GM23338 (cell line): ENCODE data around the gene DTD1. TPM values are rescaled to one million over a fixed set of nuclear protein-coding genes. Genes with fewer than 3 reads are reported as not detected.

Experiments
- ATAC-seq: fragments of 200-7000 bp; cut with Tn5 transposase; 3 replicates; pipeline ENCODE4 v1.9.1; 2020
- DNase-seq: peaks from one replicate; pipeline ENCODE4 v3.0.0-alpha.2; 2015; ENCODE audit warnings: low spot score
- H2AFZ ChIP-seq: fragments of 200-600 bp; sonication (generic); 2 replicates; pipeline ENCODE4 v1.8.0; 2016; ENCODE audit warnings: antibody characterized with exemption, mild to moderate bottlenecking, moderate library complexity
- H3F3A ChIP-seq: fragments of 200-600 bp; sonication (generic); replicated peaks from 2 replicates; pipeline ENCODE4 v1.8.0; 2017; ENCODE audit warnings: antibody characterized with exemption, mixed run types, low read depth
- H3K27ac ChIP-seq: fragments of 200-600 bp; sonication (generic); 2 replicates; pipeline ENCODE4 v1.6.1; 2016; ENCODE audit warnings: low read depth
- H3K27me3 ChIP-seq: fragments of 200-600 bp; sonication (generic); 2 replicates; pipeline ENCODE4 v1.8.0; 2016; ENCODE audit warnings: mild to moderate bottlenecking, mixed run types, moderate library complexity; ENCODE audit not compliant: insufficient read depth
- H3K36me3 ChIP-seq: fragments of 200-600 bp; sonication (generic); 2 replicates; pipeline ENCODE4 v1.8.0; 2016; ENCODE audit warnings: mild to moderate bottlenecking; ENCODE audit not compliant: insufficient read depth
- H3K4me1 ChIP-seq: fragments of 200-600 bp; sonication (generic); 2 replicates; pipeline ENCODE4 v1.8.0; 2016; ENCODE audit warnings: mild to moderate bottlenecking, moderate library complexity; ENCODE audit not compliant: insufficient read depth
- H3K4me2 ChIP-seq: fragments of 200-600 bp; sonication (generic); 2 replicates; pipeline ENCODE4 v1.7.1; 2017; ENCODE audit warnings: mixed run types
- H3K4me3 ChIP-seq: fragments of 200-600 bp; sonication (generic); 2 replicates; pipeline ENCODE4 v1.6.1; 2016; ENCODE audit warnings: mixed run types
- H3K79me2 ChIP-seq: fragments of 200-600 bp; sonication (generic); replicated peaks from 2 replicates; pipeline ENCODE4 v1.8.0; 2017; ENCODE audit warnings: mild to moderate bottlenecking; ENCODE audit not compliant: insufficient read depth
- H3K9me2 ChIP-seq: fragments of 200-600 bp; sonication (generic); 2 replicates; pipeline ENCODE4 v1.8.0; 2017; ENCODE audit not compliant: insufficient read depth
- H4K20me1 ChIP-seq: fragments of 200-600 bp; sonication (generic); replicated peaks from 2 replicates; pipeline ENCODE4 v1.8.0; 2017; ENCODE audit warnings: mild to moderate bottlenecking; ENCODE audit not compliant: insufficient read depth
- H3K27ac Mint-ChIP-seq: 2 replicates; pipeline ENCODE4 v1.8.0; 2020; ENCODE audit warnings: inconsistent platforms, mild to moderate bottlenecking, moderate library complexity, mixed read lengths
- H3K27me3 Mint-ChIP-seq: 3 replicates; pipeline ENCODE4 v1.8.0; 2022; ENCODE audit warnings: low read depth, mild to moderate bottlenecking, moderate library complexity, mixed read lengths, inconsistent platforms; ENCODE audit not compliant: insufficient read depth, poor library complexity
- H3K36me3 Mint-ChIP-seq: 3 replicates; pipeline ENCODE4 v1.8.0; 2021; ENCODE audit warnings: low read depth, mild to moderate bottlenecking, inconsistent platforms, moderate library complexity, mixed read lengths
- H3K4me1 Mint-ChIP-seq: 3 replicates; pipeline ENCODE4 v1.8.0; 2020; ENCODE audit warnings: mild to moderate bottlenecking, inconsistent platforms, mixed read lengths
- H3K4me3 Mint-ChIP-seq: 3 replicates; pipeline ENCODE4 v1.8.0; 2021; ENCODE audit warnings: moderate library complexity, mild to moderate bottlenecking, inconsistent platforms, mixed read lengths
- H3K9me3 Mint-ChIP-seq: 3 replicates; pipeline ENCODE4 v1.8.0; 2020; ENCODE audit warnings: moderate library complexity, mild to moderate bottlenecking, inconsistent platforms, mixed read lengths
- CREB1 ChIP-seq: fragments of 250-450 bp; sonication (Bioruptor Pico); IDR thresholded peaks from 2 replicates; pipeline ENCODE4 v1.5.0; 2020; ENCODE audit warnings: low read depth, mild to moderate bottlenecking, moderate library complexity
- EZH2phosphoT487 ChIP-seq: fragments of 200-600 bp; sonication (generic); IDR thresholded peaks from one replicate; pipeline ENCODE4 v1.8.1; 2018; ENCODE audit warnings: antibody characterized with exemption; ENCODE audit not compliant: unreplicated experiment
- JUNB ChIP-seq: IDR thresholded peaks from one replicate; pipeline ENCODE4 v1.6.1; 2016; ENCODE audit warnings: antibody characterized with exemption; ENCODE audit not compliant: unreplicated experiment
- NANOG ChIP-seq: IDR thresholded peaks from 2 replicates; pipeline ENCODE4 v1.6.1; 2016; ENCODE audit warnings: antibody characterized with exemption, borderline replicate concordance
- POLR2AphosphoS5 ChIP-seq: IDR thresholded peaks from 2 replicates; pipeline ENCODE4 v1.6.1; 2016; ENCODE audit warnings: antibody characterized with exemption, low read depth
- ZNF114 ChIP-seq: fragments of 250-450 bp; sonication (Bioruptor Pico); IDR thresholded peaks from 2 replicates; pipeline ENCODE4 v1.5.0; 2020; ENCODE audit warnings: mild to moderate bottlenecking, moderate library complexity
- ZNF331 ChIP-seq: fragments of 250-450 bp; sonication (Bioruptor Pico); IDR thresholded peaks from 2 replicates; pipeline ENCODE4 v1.5.0; 2020; ENCODE audit warnings: low read depth, mild to moderate bottlenecking, moderate library complexity
- polyA plus RNA-seq: library from polyadenylated mRNA; unstranded; fragments of >200 nt; fragmentation: Nextera tagmentation; extraction: Ambion mirVana; gene quantifications from 2 replicates; pipeline ENCODE4 v1.2.1, GENCODE V29; 2016
- total RNA-seq: library from RNA; depleted of rRNA; stranded (reverse); fragments of >200 nt; shearing (Covaris generic); gene quantifications from 2 replicates; pipeline ENCODE4 v1.2.3, GENCODE V29; 2014
- TF ChIP-seq, protein P1 (sequence below), 2 experiments: fragments of 200-600 bp in 1 of 2; sonication (generic) in 1 of 2; conservative IDR thresholded peaks; 2 replicates each; pipeline versions ENCODE4 v1.5.1 to v1.6.1; 2016 to 2017; ENCODE audit warnings: antibody characterized with exemption in 2 of 2, low read depth in 2 of 2, mild to moderate bottlenecking in 2 of 2, moderate library complexity in 1 of 2
- TF ChIP-seq, protein P2 (sequence below): IDR thresholded peaks from one replicate; pipeline ENCODE4 v1.6.1; 2018; ENCODE audit warnings: antibody characterized with exemption; ENCODE audit not compliant: unreplicated experiment
- TF ChIP-seq, protein P3 (sequence below): fragments of 250-450 bp; sonication (Bioruptor Pico); IDR thresholded peaks from 2 replicates; pipeline ENCODE4 v1.5.0; 2020; ENCODE audit warnings: mild to moderate bottlenecking, moderate library complexity

DTD1 gene
- total and polyA plus RNA-seq, 2 experiments from 2014 or later = 69.8 to 74.0 TPM

DNA sequence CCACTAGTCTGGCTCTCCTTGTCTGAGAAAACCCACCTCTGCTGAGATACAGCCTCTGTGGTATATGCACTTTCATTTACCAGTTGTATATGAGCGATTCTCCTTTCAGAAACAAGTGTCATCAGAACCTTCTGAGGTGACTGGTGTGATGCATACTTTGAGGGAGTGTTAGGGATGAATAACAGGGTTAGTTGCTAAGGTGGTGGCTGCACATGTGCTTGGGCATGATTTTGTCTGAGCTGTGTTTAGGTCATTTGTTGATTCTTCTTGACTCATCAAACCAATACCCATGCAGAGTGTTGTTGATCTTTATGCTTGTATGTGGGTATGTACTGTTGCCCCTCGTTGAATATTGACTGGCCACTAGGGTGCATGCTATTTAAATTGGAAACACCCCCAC lies 25.7 kb downstream of the DTD1 start:
- peaks cover 10% of the 10 kb centered on the region for H3K36me3 Mint-ChIP-seq
- H3K9me2 ChIP-seq = no peaks in the 10 kb centered on the region
- no peaks in the 10 kb centered on the region for H3F3A ChIP-seq
- no peak for DNase-seq
- H3K27me3 Mint-ChIP-seq = peaks cover 7% of the 10 kb centered on the region
- H3K4me3 ChIP-seq = no peak overlapping the region
- peaks cover 5% of the 10 kb centered on the region; the same call in 1 of the 2 replicates for H4K20me1 ChIP-seq
- no peaks in the 10 kb centered on the region for H3K79me2 ChIP-seq
- no peak for TF ChIP-seq JUNB
- no peak for ATAC-seq
- H2AFZ ChIP-seq = no peak overlapping the region
- H3K4me3 Mint-ChIP-seq = no peak overlapping the region
- no peaks in the 10 kb centered on the region for H3K4me1 ChIP-seq
- no peak overlapping the region for H3K27ac ChIP-seq
- H3K4me2 ChIP-seq = no peak overlapping the region
- no peaks in the 10 kb centered on the region for H3K36me3 ChIP-seq
- H3K9me3 Mint-ChIP-seq = no peaks in the 10 kb centered on the region; the same call in 2 of the 3 replicates
- H3K4me1 Mint-ChIP-seq = peaks cover 17% of the 10 kb centered on the region
- 0 out of 2 replicates have a peak overlapping the region, but pooled peaks have one; percentile 5 for H3K27ac Mint-ChIP-seq
- no peaks in the 10 kb centered on the region for H3K27me3 ChIP-seq

DNA sequence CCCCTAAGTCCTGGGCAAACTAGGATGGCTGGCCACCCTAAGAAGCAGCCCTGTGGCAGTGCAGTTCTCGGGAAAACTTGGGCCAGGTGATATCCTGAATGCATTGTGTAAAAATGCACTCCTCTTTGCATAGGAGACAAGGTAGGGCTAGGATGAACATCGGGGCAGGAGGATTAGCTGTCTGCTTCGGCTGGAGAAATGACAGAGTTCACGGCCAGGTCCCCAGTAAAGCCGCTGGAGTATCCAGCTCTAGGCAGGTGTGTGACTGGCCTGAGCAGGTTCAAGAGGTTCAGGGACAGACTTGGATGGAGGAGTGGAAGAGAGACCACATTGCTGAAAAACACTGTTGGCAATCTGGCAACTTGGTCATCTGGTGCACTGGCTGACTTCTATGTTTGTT lies 26.4 kb downstream of the DTD1 start:
- no peak for ATAC-seq
- Mint-ChIP-seq H3K27me3 (peaks cover 6% of the 10 kb centered on the region), H3K4me3 (no peak overlapping the region), H3K9me3 (no peaks in the 10 kb centered on the region; the same call in 2 of the 3 replicates), H3K27ac (no peak overlapping the region; the same call in 1 of the 2 replicates), H3K36me3 (peaks cover 10% of the 10 kb centered on the region), H3K4me1 (peaks cover 17% of the 10 kb centered on the region)
- H3K4me1 ChIP-seq = no peaks in the 10 kb centered on the region
- no peaks in the 10 kb centered on the region for H3F3A ChIP-seq
- H3K4me2 ChIP-seq = no peak overlapping the region
- no peaks in the 10 kb centered on the region for H3K9me2 ChIP-seq
- H3K27ac ChIP-seq = no peak overlapping the region
- H3K36me3 ChIP-seq = no peaks in the 10 kb centered on the region
- H3K4me3 ChIP-seq = no peak overlapping the region
- H3K27me3 ChIP-seq = no peaks in the 10 kb centered on the region
- no peak for DNase-seq
- H3K79me2 ChIP-seq = no peaks in the 10 kb centered on the region
- H2AFZ ChIP-seq = no peak overlapping the region
- peaks cover 4% of the 10 kb centered on the region; the same call in 1 of the 2 replicates for H4K20me1 ChIP-seq
- TF ChIP-seq, protein P1, sequence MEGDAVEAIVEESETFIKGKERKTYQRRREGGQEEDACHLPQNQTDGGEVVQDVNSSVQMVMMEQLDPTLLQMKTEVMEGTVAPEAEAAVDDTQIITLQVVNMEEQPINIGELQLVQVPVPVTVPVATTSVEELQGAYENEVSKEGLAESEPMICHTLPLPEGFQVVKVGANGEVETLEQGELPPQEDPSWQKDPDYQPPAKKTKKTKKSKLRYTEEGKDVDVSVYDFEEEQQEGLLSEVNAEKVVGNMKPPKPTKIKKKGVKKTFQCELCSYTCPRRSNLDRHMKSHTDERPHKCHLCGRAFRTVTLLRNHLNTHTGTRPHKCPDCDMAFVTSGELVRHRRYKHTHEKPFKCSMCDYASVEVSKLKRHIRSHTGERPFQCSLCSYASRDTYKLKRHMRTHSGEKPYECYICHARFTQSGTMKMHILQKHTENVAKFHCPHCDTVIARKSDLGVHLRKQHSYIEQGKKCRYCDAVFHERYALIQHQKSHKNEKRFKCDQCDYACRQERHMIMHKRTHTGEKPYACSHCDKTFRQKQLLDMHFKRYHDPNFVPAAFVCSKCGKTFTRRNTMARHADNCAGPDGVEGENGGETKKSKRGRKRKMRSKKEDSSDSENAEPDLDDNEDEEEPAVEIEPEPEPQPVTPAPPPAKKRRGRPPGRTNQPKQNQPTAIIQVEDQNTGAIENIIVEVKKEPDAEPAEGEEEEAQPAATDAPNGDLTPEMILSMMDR (conservative IDR thresholded peaks at IDR 0.05; ENCODE audit: low read depth in 2 of 2) = no peak
- no peak for TF ChIP-seq JUNB
- TF ChIP-seq, protein P2, sequence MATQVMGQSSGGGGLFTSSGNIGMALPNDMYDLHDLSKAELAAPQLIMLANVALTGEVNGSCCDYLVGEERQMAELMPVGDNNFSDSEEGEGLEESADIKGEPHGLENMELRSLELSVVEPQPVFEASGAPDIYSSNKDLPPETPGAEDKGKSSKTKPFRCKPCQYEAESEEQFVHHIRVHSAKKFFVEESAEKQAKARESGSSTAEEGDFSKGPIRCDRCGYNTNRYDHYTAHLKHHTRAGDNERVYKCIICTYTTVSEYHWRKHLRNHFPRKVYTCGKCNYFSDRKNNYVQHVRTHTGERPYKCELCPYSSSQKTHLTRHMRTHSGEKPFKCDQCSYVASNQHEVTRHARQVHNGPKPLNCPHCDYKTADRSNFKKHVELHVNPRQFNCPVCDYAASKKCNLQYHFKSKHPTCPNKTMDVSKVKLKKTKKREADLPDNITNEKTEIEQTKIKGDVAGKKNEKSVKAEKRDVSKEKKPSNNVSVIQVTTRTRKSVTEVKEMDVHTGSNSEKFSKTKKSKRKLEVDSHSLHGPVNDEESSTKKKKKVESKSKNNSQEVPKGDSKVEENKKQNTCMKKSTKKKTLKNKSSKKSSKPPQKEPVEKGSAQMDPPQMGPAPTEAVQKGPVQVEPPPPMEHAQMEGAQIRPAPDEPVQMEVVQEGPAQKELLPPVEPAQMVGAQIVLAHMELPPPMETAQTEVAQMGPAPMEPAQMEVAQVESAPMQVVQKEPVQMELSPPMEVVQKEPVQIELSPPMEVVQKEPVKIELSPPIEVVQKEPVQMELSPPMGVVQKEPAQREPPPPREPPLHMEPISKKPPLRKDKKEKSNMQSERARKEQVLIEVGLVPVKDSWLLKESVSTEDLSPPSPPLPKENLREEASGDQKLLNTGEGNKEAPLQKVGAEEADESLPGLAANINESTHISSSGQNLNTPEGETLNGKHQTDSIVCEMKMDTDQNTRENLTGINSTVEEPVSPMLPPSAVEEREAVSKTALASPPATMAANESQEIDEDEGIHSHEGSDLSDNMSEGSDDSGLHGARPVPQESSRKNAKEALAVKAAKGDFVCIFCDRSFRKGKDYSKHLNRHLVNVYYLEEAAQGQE = no peak
- TF ChIP-seq, protein P3, sequence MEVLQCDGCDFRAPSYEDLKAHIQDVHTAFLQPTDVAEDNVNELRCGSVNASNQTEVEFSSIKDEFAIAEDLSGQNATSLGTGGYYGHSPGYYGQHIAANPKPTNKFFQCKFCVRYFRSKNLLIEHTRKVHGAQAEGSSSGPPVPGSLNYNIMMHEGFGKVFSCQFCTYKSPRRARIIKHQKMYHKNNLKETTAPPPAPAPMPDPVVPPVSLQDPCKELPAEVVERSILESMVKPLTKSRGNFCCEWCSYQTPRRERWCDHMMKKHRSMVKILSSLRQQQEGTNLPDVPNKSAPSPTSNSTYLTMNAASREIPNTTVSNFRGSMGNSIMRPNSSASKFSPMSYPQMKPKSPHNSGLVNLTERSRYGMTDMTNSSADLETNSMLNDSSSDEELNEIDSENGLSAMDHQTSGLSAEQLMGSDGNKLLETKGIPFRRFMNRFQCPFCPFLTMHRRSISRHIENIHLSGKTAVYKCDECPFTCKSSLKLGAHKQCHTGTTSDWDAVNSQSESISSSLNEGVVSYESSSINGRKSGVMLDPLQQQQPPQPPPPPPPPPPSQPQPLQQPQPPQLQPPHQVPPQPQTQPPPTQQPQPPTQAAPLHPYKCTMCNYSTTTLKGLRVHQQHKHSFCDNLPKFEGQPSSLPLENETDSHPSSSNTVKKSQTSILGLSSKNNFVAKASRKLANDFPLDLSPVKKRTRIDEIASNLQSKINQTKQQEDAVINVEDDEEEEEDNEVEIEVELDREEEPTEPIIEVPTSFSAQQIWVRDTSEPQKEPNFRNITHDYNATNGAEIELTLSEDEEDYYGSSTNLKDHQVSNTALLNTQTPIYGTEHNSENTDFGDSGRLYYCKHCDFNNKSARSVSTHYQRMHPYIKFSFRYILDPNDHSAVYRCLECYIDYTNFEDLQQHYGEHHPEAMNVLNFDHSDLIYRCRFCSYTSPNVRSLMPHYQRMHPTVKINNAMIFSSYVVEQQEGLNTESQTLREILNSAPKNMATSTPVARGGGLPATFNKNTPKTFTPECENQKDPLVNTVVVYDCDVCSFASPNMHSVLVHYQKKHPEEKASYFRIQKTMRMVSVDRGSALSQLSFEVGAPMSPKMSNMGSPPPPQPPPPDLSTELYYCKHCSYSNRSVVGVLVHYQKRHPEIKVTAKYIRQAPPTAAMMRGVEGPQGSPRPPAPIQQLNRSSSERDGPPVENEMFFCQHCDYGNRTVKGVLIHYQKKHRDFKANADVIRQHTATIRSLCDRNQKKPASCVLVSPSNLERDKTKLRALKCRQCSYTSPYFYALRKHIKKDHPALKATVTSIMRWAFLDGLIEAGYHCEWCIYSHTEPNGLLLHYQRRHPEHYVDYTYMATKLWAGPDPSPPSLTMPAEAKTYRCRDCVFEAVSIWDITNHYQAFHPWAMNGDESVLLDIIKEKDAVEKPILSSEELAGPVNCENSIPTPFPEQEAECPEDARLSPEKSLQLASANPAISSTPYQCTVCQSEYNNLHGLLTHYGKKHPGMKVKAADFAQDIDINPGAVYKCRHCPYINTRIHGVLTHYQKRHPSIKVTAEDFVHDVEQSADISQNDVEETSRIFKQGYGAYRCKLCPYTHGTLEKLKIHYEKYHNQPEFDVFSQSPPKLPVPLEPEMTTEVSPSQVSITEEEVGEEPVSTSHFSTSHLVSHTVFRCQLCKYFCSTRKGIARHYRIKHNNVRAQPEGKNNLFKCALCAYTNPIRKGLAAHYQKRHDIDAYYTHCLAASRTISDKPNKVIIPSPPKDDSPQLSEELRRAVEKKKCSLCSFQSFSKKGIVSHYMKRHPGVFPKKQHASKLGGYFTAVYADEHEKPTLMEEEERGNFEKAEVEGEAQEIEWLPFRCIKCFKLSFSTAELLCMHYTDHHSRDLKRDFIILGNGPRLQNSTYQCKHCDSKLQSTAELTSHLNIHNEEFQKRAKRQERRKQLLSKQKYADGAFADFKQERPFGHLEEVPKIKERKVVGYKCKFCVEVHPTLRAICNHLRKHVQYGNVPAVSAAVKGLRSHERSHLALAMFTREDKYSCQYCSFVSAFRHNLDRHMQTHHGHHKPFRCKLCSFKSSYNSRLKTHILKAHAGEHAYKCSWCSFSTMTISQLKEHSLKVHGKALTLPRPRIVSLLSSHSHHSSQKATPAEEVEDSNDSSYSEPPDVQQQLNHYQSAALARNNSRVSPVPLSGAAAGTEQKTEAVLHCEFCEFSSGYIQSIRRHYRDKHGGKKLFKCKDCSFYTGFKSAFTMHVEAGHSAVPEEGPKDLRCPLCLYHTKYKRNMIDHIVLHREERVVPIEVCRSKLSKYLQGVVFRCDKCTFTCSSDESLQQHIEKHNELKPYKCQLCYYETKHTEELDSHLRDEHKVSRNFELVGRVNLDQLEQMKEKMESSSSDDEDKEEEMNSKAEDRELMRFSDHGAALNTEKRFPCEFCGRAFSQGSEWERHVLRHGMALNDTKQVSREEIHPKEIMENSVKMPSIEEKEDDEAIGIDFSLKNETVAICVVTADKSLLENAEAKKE = no peak
- TF ChIP-seq POLR2AphosphoS5 = no peak
- TF ChIP-seq CREB1 (CRISPR knock-in tag) = no peak
- TF ChIP-seq EZH2phosphoT487 = no peak
- no peak for TF ChIP-seq ZNF114 (CRISPR knock-in tag)
- no peak for TF ChIP-seq NANOG
- TF ChIP-seq ZNF331 (CRISPR knock-in tag) = no peak
